Left ventricle myocardium superior (tissue), 1 donor: ENCODE data around the gene CTNNB1. TPM values are rescaled to one million over a fixed set of nuclear protein-coding genes. Genes with fewer than 3 reads are reported as not detected.
A peak's percentile ranks its signal among the peaks of the same experiment; 100 is the strongest.

Experiments
- ATAC-seq: fragments of 200-7000 bp; cut with Tn5 transposase; one replicate; pipeline ENCODE4 v1.9.1; 2020; ENCODE audit warnings: mild to moderate bottlenecking, moderate library complexity
- DNase-seq: peaks from one replicate; pipeline ENCODE4 v3.0.0-alpha.2; 2020
- intact Hi-C: fragments of 100-400 bp; cut with micrococcal nuclease; formaldehyde crosslinking; loops from one replicate; pipeline ENCODE4 v1.11.0; 2022
- total RNA-seq: library from RNA; stranded (reverse); fragmentation: NEBNext Ultra II Directional; extraction: Animal tissue kit (Norgen Biotek cat#: 25700); gene quantifications from one replicate; pipeline ENCODE4 v1.2.1, GENCODE V29; 2021
- donor health status: DM: no; HTN: yes; CAD: no; lungs with severe emphysema.

CTNNB1 gene
- total RNA-seq, 1 donor from 2014 or later: 145 TPM

GRCh38 chr3:41208507-41209220, 9.4 kb downstream of the CTNNB1 start:
- ATAC-seq (peak; percentile 27), DNase-seq (no peak)
- intact Hi-C loops: loop anchor here (10.0 kb wide), 1 partner anchor 234 kb away; no protein-coding TSS in a partner anchor

GRCh38 chr3:41209646-41210045, 10.3 kb downstream of the CTNNB1 start:
- intact Hi-C loops: loop anchor here (10.0 kb wide), 1 partner anchor 235 kb away; no protein-coding TSS in a partner anchor
- ATAC-seq (no peak), DNase-seq (no peak)

GRCh38 chr3:41210966-41211365, 11.7 kb downstream of the CTNNB1 start:
- intact Hi-C loops: no loop called here
- no peak for DNase-seq
- no peak for ATAC-seq

GRCh38 chr3:41212088-41212487, 12.8 kb downstream of the CTNNB1 start:
- no peak for DNase-seq
- intact Hi-C loops: no loop called here
- ATAC-seq: no peak

- ATAC-seq: no peak
- intact Hi-C loops: no loop called here
- DNase-seq: no peak
These were observed 14.3 kb downstream of the CTNNB1 start for GRCh38 chr3:41213588-41213987.

GRCh38 chr3:41216422-41216821, 17.1 kb downstream of the CTNNB1 start:
- DNase-seq: no peak
- intact Hi-C loops: no loop called here
- no peak for ATAC-seq

- ATAC-seq: no peak
- no peak for DNase-seq
- intact Hi-C loops: no loop called here
These were observed 17.7 kb downstream of the CTNNB1 start for GRCh38 chr3:41216993-41217392.

GRCh38 chr3:41219424-41219823, 20.1 kb downstream of the CTNNB1 start:
- intact Hi-C loops: no loop called here
- no peak for ATAC-seq
- DNase-seq: no peak

- DNase-seq (no peak), ATAC-seq (no peak)
- intact Hi-C loops: no loop called here
These were observed 21.8 kb downstream of the CTNNB1 start for GRCh38 chr3:41220906-41221677.

GRCh38 chr3:41222012-41222411, 22.7 kb downstream of the CTNNB1 start:
- ATAC-seq (peak; percentile 12), DNase-seq (no peak)
- intact Hi-C loops: no loop called here

- no peak for ATAC-seq
- intact Hi-C loops: no loop called here
- no peak for DNase-seq
These were observed 23.2 kb downstream of the CTNNB1 start for GRCh38 chr3:41222501-41222900.

- intact Hi-C loops: no loop called here
- ATAC-seq: no peak
- DNase-seq: no peak
These were observed 23.8 kb downstream of the CTNNB1 start for GRCh38 chr3:41223078-41223477.

GRCh38 chr3:41223691-41224090, 24.4 kb downstream of the CTNNB1 start:
- intact Hi-C loops: no loop called here
- ATAC-seq (no peak), DNase-seq (no peak)

- ATAC-seq: peak; percentile 95
- DNase-seq: no peak
- intact Hi-C loops: no loop called here
These were observed 25.0 kb downstream of the CTNNB1 start for GRCh38 chr3:41224120-41224806.

GRCh38 chr3:41234823-41235721, 35.8 kb downstream of the CTNNB1 start:
- ATAC-seq (no peak), DNase-seq (no peak)
- intact Hi-C loops: no loop called here

- DNase-seq: no peak
- intact Hi-C loops: no loop called here
These were observed 36.9 kb downstream of the CTNNB1 start for GRCh38 chr3:41236228-41236627.

GRCh38 chr3:41237907-41238306, 38.6 kb downstream of the CTNNB1 start:
- DNase-seq (no peak), ATAC-seq (no peak)
- intact Hi-C loops: no loop called here

More at GRCh38 chr3:41236228-41236627, 36.9 kb downstream of the CTNNB1 start:
- ATAC-seq: no peak

GRCh38 chr3:41239587-41239986, 40.3 kb downstream of the CTNNB1 start:
- DNase-seq (no peak), ATAC-seq (no peak)
- intact Hi-C loops: no loop called here

GRCh38 chr3:41241161-41241560, 41.9 kb downstream of the CTNNB1 start:
- ATAC-seq (no peak), DNase-seq (no peak)
- intact Hi-C loops: no loop called here
